Activated CD4-positive, alpha-beta T cell treated with anti-CD3 and anti-CD28 coated beads, Interleukin-2, amount 50 U/mL, for 1 hour (primary cell): Measurements from ENCODE around the gene SLC25A30.
"Not testable (repeated sequence)": the region's sequence is repeated elsewhere in the genome, so short reads cannot be mapped to it uniquely, and the experiment has no call there.

Experiments used
- DNase-seq: peaks from one replicate; pipeline ENCODE4 v3.0.0-alpha.2; 2020

Gene SLC25A30

DNA sequence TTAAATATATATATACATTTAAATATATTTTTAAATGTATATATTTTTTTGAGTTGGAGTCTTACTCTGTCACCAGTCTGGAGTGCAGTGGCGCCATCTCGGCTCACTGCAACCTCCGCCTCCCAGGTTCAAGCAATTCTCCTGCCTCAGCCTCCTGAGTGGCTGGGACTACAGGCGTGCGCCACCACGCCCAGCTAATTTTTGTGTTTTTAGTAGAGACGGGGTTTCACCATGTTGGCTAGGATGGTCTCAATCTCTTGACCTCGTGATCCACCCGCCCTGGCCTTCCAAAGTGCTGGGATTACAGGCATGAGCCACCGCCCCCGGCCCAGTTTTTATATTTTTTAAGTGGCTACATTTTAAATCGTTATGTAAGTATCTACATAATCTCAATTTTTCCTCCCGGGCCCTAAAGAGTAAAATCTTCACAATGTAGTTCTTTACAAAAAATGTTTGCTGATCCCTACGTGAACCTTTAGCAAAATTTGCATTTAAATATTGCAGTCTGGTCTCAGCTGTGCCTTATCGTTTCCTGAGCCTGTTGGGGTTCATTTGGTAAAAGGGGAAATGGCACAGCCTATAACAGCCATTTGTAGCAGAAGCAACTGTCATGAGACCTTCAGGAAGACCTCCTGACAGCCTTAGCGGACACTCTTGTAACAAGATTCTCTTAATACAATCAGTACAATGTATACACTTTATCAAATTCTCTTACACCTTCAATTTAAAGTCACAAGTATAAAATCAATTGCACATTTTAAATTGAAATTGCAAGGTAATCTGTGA, 8.1 kb upstream of the SLC25A30 start:
- DNase-seq = not testable (repeated sequence)

DNA sequence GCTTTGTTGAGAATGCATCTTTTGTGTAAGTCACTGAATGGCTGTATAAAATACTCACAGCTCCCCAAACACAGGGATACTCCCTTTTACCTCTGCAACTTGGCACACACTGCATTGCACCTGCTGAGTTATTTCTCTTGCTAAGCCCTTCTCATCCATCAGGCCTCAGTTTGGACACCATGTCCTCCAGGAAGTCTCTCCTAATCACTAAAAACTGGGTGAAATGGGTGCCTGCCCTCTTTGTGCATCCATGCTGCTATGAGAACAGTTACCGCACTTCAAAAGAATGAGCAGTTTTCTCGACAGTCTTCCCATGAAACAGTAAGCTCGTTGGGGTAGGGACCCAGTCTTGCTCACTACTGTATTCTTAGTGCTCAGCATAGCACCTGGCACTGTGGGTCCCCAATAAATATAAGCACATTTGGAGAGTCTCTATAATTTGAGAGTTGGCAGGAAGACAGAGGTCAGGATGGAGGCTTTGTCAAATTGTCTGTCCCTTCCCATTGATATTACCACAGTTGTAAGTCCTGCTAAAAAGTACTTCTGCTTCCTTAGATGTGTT, 4.6 kb upstream of the SLC25A30 start:
- no peak for DNase-seq

DNA sequence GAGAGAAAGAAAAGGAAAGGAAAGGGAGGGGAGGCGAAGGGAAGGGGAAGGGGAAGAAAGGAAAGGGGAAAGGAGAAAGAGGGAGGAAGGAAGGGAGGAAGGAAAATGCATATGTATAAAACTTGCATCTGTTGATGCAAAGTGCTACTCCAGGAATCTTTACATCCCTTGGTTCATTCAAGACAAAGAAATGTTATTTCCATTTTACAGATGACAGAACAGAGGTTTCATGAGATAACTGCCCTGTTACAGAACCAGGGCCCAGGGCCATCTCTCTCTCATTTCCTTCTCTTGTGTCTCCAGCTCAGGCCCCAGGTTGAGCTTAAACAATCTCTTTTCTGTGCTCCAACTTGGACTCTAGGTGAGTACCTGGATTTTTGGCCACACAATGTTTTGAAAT, 1.8 kb upstream of the SLC25A30 start:
- DNase-seq = no peak

DNA sequence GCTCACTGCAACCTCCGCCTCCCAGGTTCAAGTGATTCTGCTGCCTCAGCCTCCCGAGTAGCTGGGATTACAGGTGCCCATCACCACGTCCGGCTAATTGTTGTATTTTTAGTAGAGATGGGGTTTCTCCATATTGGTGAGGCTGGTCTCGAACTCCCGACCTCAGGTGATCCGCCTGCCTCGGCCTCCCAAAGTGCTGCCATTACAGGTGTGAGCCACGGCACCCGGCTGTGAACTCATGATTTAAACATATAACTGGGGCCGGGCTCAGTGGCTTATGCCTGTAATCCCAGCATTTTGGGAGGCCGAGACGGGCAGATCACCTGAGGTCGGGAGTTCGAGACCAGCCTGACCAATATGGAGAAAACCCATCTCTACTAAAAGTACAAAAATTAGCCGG, 1.2 kb upstream of the SLC25A30 start:
- not testable (repeated sequence) for DNase-seq

DNA sequence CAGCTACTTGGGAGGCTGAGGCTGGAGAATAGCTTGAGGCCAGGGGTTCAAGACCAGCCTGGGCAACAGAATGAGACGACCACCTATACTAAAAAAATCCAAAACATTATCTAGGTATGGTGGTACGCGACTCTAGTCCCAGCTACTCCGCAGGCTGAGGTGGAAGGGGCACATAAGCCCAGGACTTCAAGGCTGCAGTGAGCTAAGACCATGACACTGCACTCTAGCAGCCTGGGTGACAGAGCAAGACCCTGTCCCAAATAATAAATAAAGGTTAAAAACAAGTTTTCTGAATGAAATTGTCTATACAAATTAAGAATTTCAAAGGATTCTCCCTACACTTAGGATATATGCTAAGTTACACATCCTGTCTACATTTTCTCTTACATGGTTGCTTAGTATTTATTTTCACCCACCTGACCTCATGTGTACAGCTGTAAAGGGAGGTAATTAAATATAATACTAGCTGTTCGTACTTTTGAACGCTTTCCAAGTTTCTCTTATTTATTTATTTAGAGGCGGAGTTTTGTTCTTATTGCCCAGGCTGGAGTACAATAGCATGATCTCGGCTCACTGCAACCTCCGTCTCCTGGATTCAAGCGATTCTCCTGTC, 1.6 kb downstream of the SLC25A30 start:
- no peak for DNase-seq

DNA sequence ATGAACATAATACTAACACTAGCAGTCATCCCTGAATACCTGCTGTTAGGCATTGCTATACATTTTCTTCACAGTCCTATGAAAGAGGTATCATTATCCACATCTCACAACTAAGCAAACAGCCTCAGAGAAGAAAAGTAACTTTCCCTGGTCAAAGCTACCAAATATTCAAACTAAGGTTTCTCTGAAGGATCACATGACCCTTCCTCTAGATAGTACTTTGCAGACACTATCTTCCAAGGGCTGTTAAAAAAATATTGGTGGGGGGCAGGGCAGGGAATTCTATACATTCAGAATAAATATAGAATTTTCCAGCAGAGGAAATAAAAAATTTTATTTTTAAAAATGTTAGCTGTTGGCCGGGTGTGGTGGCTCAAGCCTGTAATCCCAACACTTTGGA, 3.1 kb downstream of the SLC25A30 start:
- no peak for DNase-seq

DNA sequence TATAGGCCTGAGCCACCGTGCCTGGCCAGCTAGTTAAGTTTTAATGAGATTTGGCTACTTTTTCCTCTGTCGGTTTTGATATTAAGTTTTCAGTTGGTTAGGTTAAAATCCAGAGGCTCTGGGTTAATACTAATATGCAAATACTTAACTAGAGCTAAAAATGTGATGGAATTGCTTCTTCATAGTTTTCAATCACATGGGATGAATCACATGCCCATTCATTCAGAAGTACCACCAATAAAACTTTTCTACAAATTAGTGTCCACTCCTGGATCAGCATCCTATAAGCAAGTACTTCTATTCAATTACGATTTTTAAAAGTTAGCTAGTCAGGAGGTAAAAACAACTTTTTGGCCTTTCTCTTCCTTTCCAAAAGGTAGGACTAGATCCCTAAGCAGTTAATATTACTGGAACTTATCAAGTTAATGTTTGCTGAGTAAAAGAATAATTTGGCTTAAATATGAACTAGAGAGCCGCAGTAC, 4.3 kb downstream of the SLC25A30 start:
- DNase-seq = no peak

DNA sequence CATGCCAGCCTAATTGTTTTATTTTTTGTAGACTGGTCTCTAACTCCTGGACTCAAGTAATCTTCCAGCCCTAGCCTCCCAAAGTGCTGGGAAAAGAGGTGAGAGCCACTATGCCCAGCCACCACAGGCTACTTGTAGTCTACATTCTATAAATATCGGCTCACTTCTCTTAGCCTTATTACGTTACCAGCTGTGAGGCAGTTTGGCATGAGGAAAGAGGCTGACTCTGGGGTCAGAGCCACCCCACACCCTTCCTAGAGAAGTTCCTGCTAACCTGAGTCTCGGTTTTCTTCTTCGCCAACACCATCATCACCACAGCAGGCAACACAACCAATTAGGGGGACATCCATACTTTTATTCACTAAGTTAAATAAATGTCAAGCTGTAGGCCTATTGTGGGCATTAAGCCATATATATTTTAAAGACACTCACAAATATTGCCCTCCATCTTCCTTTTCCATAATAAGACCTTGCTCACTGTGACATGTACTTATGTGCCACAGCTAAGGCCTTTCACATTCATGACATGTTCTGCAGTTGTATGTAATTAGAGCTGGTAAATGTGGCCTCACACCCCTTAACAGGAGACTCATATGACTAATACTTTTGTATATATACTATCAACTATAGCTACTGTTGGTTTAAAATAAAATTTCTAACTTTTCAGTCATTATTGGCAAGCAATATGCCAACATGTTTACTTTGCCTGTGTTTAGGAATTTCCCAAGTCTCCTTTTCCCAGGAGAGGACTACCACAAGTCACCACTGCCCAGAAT, 5.7 kb downstream of the SLC25A30 start:
- no peak for DNase-seq

DNA sequence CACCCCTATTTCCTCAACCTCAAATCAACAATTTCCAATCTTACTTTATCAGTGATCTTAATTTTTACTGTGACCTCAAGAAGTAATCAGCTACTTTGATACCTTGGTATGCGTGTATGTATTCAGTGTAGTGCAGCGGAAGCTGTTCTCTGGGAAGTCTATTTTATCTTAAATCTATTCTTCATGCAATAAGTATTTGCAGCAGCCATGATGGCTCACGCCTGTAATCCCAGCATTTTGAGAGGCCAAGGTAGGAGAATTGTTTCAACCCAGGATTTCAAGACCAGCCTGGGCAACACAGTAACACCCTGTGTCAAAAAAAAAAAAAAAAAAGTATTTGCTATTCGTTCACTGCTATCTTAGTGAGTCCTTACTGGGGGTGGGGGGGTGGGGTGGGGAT, 6.5 kb downstream of the SLC25A30 start:
- DNase-seq = no peak

DNA sequence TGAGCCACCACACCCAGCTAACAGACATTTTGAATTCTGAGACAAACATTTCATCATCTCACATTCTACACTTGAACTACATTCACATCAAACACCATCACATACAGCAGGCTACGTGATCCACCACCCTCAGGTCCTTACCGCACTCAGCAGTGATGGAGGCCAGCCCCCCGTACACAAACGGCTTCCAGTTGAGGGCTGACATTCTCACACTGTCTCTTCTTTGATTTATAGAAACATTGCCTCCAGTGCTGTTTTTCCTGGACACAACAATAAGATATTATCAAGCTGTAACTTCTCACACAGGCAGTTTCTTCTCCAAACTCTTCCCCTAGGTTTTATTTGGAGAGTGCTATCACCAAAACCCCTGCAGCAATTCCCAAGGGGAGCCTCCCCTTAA, 7.0 kb downstream of the SLC25A30 start:
- DNase-seq = no peak

DNA sequence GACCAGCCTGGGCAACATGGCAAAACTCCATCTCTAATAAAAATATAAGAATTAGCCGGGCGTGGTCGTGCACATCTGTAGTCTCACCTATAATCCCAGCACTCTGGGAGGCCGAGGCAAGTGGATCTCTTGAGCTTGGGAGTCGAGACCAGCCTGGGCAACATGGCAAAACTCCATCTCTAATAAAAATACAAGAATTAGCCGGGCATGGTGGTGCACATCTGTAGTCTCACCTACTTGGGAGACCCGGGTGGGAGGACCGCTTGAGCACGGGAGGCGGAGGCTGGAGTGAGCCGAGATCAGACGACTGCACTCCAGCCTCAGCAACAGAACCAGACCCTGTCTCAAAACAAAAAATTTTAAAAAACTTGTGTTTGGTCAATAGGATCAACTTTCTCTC, 7.7 kb downstream of the SLC25A30 start:
- no peak for DNase-seq

DNA sequence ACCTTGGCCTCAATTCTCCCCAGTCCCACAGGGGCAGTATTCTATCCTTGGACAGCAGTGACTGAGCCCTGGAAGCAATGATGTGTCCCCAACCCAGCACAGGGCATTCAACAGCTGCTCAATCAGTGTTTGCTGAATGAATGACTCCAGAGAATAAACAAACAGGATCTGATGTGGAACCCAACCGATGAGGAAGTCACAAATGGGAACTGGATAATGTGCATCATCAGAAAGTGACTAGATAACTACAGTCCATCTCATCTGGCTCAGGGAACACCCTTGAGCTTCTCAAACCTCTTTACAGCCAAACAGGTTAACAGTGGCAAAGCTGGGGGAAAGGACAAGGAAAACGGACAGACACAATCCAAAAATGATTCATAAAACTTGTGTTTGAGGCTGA, 8.2 kb downstream of the SLC25A30 start:
- no peak for DNase-seq

DNA sequence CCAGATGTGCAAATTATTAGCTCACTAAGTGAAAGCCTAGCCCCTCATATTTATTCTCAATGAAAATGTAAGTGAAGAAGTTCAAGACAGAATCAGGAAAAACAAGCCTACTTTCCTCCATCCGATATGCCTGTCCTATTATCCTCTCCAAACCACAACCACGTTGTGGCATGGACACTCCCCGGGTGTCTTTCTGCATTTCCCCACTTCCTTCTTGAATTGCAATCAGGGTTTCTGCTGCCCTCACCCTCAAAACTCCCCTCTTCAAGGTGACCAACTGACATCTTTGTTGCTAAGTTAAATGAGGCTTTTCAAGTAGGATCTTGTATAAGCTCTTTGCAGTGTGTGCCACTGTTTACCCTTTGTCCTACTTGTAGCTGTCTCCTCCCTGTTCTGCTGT, 11.8 kb downstream of the SLC25A30 start:
- no peak for DNase-seq

DNA sequence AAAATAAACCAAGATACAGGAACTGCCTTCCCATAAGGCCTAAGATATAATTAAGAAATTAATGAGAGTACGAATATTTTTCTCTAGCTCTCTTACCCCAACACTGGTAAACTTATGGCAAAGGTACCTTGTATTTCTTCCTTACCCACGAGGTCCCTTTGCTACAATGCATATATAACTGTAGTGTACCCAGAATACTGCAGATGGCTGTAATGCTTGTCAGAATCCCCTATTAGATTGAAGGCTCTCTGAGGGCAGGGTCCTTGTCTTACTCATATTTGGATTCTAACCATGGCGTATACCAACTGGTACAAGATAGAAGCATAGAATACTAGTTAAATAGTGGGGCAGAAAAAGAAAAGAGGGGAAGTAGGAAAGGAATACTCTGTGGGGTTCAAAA, 15.1 kb downstream of the SLC25A30 start:
- DNase-seq = no peak

DNA sequence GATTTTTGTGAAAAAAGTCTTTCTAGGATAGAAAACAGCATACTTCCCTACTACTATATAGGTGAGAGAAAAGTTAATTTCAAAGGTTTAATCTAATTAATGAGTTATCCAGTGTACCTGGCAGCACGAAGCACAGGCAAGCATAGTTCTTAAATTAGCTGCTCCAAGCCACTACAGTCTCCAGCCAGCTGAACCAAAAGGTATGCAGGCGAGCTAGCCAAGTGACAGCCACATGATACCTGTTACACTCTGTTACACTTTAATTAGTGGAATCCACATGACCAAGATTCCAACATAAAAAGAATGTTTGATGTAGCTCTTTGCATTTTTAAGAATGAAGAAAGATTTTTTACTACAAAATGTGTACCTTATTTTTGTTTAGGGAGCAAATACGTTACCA, 15.5 kb downstream of the SLC25A30 start:
- no peak for DNase-seq

DNA sequence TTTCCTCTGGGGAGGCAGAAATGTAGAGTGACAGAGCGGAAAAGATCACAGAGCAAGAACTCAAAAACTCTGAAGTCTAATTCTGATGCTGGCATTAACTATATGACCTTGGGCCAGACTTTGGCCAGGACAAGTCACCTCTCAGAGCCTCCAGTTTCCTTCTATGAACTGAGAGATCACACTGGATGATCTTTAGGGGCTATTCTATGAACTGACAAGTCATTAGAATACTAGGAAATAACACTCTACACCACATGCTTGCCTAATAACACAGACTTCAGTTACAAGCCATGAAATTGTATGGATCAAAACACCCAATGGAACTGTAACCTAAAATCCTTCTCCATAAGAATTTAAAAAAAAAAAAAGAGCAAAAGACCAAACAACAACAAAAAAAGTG, 16.9 kb downstream of the SLC25A30 start:
- no peak for DNase-seq

DNA sequence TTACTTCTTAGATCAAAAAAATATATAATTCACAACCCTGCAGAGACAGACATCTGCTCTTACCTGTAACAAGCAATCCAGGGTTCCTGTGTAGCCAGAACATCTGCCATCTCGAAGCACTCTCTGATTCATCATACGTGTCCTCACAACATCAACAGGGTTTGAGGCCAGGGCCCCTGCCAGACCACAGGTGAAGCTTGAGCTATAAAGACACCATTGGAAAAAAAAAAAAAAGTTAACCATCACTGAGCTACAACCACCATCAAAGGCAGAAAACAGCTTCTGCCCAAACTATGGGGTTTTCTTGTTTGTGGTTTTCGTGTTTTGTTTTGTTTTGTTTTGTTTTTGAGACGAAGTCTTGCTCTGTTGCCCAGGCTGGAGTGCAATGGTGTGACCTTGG, 19.3 kb downstream of the SLC25A30 start:
- DNase-seq = peak; percentile 44

DNA sequence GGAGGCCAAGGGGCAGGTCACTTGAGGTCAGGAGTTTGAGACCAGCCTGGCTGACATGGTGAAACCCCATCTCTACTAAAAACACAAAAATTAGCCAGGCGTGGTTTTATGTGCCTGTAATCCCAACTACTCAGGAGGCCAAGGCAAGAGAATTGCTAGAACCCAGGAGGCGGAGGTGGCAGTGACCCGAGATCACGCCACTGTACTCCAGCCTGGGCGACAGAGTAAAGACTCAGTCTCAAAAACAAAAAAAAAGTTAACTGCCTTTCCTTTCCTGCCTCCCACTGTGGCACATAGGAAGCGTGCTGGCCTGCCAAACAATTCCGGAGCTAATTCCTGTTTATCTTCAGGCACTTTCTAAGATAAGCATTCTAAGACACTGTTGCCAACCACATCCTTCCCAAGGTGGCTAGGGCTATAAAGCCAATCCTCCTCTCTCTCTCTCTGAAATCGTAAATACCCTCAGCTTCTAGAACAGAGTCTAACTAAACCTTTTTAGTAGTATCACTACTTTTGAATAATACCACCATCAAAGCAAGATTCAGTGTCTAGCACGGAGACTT, 21.6 kb downstream of the SLC25A30 start:
- no peak for DNase-seq

DNA sequence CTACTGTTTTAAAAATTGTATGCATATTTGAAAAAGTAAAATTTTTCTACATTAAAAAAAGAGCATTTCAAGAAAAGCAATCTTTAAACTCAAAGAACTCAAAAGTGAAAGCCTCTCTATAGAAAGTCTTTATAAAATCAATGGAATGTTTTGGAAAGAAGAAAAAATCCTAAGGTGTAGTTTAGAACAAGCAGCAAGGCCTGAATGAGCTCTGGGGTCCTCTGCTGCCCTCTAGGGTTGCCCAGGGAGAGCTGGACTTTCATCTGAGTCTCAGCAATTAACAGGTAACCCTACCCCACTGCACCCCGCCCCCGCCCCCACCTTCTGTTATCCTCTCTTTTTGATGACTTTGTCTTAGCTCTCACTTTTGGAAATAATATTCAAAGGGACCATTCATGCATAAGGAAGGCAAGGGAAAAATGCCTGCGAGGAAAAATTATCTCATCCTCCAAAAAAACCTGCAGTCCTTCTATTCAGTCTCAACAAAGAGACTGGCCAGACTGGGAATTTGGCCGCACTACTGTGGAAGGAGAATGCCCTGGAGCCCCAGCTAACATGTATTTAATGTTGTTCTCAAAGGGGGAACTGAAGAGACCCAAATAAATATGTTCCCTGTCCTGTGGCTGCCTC, 24.1 kb downstream of the SLC25A30 start:
- peak; percentile 25 for DNase-seq

DNA sequence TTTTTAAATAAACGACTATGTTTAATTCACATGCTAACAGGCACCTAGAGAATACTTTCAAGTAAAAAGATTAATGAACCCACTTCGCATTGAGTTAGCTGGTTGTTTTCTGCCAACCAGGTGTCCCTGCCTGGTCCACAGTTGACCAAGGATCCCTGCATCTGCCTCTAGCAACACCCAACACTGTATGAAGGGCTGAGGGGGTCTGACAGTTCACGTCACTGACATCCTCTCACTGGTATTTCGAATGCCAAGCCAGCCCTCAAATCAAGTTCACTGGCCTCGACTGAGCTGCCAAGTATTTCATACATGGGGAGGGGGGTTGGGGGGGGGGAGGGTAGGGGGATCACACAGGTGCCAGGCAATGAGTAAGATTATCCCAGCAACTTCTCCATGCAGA, 25.4 kb downstream of the SLC25A30 start:
- DNase-seq = no peak

DNA sequence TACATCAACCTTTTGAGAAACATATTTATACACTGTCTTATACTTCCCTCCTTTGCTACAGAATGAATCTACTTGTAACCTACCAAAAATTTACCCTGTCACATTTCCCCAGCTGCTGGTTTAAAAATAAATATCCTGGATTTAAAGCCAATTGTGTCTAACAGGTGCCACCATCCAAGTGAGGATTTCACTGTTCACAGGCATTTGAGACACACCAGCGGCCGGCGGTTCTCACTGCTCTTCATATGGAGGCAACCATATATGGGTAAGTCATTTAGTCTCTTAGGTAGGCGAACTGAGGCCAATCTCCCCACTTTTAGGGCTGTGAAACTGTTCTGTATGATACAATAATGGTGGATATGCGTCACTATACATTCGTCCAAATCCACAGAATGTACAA, 26.2 kb downstream of the SLC25A30 start:
- no peak for DNase-seq

DNA sequence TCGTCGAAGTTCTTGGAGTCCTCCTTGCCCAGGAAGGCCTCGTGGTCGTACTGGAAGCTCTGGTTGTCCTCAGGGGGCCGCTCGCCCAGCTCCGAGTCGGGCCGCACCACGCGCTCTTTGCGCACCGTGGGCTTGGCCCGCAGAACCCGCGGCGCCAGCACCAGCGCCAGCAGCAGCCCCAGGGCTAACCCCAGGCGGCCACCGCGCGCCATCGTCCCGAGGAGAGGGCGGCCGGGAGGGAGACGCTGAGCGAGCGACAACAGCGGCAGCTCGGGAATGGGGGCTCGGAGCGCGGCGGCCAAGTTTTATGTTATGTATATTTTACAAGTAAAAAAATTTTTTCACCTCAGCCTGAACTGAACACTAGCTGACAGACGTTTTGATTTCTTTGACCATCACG, 27.0 kb downstream of the SLC25A30 start:
- not testable (repeated sequence) for DNase-seq

DNA sequence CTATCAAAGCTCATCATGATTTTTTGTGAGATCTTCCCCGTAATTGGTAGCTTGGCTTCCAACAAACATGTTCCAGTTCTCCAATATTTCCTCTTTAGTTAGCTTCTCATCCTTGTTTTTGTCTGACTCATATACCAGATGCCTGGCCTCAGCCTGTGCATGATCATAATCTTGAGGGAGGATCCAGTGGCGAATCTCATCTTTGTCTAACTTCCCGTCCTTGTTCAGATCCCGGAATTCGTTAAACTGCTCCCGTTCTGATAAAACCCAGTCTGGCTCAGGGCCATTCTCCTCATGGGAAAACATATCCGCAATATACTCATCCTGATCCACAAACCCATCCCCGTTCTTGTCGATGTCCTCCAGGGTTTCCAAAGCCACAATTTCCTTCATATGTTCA, 27.8 kb downstream of the SLC25A30 start:
- not testable (repeated sequence) for DNase-seq
